ENCODE measurements around the gene LENG8.
"Not testable (repeated sequence)": the region's sequence is repeated elsewhere in the genome, so short reads cannot be mapped to it uniquely, and the experiment has no call there.

The LENG8 gene

DNA sequence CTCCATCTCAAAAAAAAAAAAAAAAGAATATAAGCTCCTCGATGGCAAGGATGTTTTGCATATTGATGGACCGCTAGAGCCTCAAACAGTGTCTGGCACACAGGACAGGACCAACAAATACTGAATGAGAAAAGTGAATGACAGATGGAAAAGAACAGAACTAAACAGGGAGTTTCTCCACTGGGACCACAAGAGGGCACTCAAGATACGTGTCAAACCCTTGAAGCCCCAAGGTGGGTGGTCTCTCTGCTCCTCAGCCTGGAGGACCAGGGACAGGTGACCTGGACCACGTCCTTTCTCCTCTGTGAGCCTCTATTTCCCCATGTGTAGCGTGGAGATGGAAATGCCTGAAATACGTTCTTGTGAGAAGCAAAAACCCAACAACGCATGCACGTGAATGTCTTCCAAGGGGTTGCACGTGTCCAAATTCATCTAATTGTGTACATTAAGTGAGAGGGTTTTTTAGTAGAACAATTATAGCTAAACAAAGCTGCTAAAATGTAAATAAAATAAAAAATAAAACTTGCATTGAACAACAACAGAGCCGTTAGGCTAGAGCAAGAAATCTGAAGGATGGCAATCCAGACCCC lies 29.8 kb downstream of the LENG8 start:
- peak; percentile 62 for DNase-seq (ENCODE audit: low read depth, low spot score)

DNA sequence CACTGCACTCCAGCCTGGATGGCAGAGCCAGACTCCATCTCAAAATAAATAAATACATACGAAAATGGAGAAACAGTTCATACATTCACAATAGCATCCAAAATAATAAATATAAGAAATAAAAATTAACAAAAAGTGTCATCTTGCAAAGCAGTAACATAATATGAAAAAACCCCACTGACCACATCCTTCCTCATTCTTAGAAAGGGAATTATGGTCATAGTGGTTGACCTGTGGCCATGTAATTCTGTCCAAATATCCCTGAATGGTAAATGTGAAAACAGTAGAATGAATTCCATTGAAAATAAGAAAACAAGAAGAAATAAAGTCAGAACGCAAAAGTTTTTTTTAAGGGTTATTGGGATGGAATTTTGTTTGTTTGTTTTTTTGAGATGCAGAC lies 31.1 kb downstream of the LENG8 start:
- no peak for DNase-seq (ENCODE audit: low read depth, low spot score)

DNA sequence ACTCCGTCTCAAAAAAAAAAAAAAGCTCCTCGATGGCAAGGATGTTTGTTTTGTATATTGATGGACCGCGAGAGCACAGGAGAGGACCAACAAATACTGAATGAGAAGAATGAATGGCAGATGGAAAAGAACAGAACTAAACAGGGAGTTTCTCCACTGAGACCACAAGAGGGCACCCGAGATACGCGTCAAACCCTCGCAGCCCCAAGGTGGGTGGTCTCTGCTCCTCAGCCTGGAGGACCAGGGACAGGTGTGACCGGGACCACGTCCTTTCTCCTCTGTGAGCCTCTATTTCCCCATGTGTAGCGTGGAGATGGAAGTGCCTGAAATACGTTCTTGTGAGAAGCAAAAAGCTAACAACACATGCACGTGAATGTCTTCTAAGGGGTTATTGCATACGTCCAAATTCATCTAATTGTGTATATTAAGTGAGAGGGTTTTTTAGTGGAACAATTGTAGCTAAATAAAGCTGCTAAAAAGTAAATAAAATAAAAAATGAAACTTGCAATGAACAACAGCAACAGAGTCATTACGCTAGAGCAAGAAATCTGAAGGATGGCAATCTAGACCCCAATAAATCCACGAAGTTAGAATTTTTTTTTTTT lies 32.4 kb downstream of the LENG8 start:
- peak; percentile 67 for DNase-seq (ENCODE audit: low read depth, low spot score)

DNA sequence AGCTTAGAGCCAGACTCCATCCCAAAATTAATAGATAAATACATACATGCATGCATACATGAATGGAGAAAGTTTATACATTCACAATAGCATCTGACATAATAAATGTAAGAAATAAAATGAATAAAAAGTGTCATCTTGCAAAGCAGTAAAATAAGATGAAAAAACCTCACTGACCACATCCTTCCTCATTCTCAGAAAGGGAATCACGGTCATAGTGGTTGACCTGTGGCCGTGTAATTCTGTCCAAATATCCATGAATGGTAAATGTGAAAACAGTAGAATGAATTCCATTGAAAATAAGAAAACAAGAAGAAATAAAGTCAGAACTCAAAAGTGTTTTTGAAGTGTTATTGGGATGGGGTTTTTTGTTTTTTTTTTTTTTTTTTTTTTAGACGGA lies 33.9 kb downstream of the LENG8 start:
- DNase-seq (ENCODE audit: low read depth, low spot score), result no peak

DNA sequence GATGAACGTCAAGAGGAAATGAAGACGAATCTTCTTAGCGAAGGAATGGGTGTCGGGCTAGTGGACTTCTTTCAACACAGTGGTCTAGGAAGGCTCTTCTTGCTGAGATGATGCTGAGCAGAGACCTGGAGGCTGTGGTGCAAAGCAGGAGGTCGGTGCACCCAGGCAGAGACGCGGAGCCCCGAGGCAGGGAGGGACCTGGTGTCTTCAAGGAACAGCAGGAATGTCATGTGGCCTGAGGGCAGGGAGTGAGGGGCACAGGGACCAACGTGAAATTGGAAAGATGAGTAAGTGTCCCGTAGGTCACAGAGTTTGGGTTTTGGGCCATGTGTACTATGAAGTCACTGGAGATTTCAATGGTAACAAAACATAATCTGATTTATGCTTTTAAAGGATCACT lies 35.5 kb downstream of the LENG8 start:
- DNase-seq (ENCODE audit: low read depth, low spot score), result no peak

DNA sequence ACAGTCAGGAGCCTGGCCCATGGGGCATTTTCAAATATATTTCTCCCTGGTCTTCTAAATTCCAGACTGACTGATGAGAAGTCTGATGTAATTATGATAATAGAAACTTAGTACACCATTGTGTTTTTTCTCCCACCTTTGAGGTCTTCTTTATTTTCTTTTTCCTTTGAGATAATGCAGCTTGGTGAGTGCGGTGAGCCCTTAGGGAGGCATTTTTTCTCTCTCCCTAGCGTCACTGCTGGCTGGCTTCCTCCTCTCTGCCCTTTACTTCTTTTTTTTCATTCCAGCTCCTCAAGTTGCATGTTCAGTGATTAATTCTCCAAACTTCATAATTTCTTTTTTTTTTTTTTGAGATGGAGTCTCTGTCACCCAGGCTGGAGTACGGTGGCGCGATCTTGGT lies 36.9 kb downstream of the LENG8 start:
- DNase-seq (ENCODE audit: low read depth, low spot score), result no peak

DNA sequence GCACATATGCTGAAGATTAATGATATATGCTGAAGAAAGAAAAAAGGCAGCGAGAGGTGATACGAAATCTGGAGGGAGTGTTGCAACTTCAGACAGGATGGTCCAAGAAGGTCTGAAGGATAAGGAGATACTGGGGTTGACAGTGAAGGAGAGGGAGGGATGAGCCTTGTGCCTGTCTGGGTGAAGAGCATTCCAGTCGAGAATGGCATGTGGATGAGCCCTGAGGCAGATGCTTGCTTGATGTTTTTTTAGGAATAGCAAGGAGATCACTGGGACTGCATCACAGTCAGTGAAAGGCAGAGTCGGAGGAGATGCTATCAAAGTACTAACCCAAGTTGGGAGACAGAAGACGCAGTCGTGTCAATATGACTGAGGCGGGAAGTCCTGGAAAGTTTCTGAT lies 40.3 kb downstream of the LENG8 start:
- DNase-seq (ENCODE audit: low read depth, low spot score), result no peak

DNA sequence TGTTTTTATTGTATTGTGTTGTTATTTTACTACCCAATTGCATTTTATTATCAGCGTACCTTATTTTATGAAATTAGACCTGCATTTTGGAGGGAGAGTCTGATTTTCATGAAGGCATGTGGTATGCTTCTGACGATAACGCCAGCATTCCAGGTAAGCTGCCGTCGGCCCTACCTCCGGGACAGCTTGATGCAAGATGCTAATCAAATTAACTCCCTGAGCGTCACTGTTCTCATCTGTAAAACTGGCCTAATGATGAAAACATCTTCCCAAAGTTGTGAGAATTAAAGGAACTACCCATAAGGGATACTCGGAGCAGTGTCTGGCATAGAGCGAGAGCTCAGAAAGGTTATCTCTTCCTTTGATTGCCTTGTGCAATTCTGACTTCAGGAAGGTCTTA lies 40.8 kb downstream of the LENG8 start:
- DNase-seq (ENCODE audit: low read depth, low spot score), result no peak

DNA sequence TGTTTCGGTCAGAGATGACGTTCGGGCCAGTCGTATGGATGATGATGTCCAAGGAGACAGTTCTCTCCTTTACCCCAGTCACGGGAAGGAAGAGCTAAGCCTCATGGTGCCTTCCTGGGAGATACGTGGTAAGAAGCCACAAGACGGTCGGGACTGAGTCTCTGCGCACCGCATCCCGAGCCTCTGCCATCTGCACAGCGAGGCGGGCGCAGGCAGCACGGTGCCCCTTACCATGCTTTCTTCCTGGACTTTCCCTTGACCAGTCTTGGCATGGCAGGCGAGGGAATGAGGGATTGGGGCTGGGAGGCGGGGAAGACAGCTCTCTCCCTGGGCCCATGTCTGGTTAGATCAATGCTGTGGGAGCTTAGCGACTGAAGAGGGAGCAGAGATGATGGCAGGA lies 43.6 kb downstream of the LENG8 start:
- DNase-seq (ENCODE audit: low read depth, low spot score), result no peak

DNA sequence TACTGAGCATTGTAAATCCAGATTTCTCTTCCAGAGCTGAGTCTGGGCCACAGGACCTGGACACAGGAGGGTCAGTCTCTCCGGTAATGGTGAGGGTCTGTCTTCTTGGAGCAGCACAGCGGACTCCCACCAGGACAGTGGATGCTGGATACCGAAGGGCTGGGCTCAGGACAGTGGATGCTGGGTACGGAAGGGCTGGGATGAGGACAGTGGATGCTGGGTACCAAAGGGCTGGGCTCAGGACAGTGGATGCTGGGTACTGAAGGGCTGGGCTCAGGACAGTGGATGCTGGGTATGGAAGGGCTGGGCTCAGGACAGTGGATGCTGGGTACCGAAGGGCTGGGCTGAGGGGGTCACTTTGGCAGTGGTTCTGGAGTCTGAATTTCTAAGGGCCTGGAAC lies 44.1 kb downstream of the LENG8 start:
- not testable (repeated sequence) for DNase-seq (ENCODE audit: low read depth, low spot score)

DNA sequence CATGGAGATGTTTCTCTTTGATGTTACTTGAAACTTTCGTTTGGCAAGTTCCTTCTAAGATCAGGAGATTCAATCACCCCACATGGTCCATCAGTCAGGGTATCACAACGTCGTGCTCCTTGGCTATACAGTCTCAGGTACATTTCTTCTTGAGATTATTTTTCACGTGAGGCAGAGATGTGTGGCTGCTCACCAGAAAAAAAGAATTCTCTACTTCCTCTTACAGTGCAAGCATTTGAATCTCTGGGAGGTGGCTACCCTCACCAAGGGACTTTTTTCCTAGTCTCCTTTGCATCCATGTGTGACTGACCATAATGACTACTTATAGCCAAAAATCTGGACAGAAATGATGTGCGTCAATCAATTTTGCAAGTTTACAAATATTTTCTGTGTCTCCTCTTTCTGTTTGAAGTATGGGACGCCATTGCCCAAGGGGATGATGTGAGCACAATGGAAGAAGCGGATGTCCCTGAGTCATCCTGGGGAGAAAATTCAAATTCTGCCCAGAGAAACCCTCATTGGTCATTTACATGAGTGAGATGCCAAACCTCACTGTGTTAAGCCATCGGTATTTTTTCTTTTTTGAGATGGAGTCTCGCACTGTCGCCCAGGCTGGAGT lies 45.1 kb downstream of the LENG8 start:
- DNase-seq (ENCODE audit: low read depth, low spot score), result no peak

DNA sequence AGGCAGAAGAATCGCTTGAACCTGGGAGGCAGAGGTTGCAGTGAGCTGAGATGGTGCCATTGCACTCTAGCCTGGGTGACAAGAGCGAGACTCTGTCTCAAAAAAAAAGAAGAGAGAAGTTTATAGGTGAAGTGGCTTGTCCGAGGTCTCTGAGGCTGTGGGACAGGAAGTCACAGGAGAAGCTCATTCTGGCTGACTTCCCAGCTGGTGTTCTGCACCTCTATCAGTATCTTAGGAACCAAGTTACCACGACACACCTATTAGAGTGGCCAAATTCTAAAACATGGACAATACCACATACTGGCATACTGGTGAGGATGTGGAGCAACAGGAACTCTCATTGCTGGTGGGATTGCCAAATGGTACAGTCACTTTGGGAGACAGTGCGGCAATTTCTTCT lies 46.3 kb downstream of the LENG8 start:
- not testable (repeated sequence) for DNase-seq (ENCODE audit: low read depth, low spot score)

DNA sequence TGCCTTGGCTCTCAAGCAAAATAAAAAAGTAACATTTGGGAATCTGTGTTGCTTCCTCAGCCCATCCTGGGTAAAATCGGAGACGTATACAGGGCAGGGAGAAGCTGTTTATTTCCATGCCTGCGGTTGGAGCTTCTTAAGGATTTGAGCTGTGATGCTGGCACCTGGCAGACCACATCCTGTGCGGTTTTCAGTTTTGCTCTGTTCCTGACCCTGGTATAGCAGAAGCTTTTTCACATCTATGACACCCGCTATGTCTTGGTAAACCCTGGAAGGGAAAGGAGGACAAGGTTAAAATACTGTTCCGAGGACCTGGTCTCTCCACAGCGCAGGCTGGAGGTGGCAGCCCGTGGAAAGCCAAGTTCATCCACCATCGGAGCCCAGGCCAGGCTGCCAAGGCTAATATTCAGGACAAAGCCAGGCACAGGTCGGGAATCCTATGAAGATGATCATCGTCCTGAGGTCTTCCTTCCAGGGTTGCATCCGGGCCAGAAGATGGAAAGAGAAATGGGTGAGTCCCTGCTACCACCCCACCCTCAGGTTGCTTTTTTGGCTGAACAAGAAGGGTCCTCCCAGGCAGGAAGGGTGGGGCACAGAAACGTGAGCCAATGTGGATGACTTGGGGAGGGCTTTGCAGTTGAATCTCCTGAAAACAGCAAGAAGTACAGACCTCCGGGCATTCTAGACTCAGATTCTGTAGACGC lies 48.9 kb downstream of the LENG8 start:
- not testable (repeated sequence) for DNase-seq (ENCODE audit: low read depth, low spot score)

DNA sequence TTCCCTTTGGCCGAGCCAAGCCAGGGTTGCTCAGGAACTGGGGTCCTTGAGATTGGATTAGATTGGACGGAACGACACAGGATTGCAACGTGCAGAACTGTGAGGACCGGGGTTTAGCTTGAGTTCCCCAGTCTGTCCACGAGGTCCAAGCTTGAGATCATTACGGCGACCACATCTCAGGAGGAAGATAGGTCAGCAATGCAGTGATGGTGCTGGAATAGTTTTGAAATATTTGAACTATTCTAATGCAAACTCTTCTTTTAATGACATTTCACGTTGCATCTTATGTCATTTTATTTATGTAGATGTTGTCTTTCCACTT lies 49.4 kb downstream of the LENG8 start:
- DNase-seq (ENCODE audit: low read depth, low spot score), result not testable (repeated sequence)

DNA sequence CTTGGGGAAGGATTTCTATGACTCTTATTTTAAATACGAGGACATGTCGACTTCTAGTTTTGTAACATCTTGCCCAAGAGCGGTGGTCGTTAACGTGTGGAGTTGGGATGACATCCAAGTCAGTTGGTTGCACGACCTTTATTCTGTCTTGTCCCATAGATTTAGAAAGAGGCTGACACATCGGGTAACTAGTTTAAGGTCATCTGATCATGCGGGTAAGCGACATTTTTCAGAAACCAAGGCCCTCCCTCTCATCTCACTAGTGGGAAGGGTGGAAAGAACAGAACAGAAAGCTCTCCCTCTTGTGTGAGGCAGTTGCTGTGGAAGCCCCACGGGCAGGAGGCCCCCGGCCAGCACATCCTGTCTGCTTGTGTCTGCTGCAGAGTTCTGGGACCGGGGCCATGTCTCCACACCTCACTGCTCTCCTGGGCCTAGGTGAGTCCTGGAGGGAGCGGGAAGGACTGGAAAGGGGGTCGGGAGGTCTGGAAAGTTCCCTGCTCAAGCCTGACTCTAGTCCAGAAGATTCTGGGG lies 53.6 kb downstream of the LENG8 start, which contains the start of gene LAIR2:
Gene LAIR2, plus strand, starts transcription at position 314 of the 531 bp plus-strand sequence. Its CDS starts 88 bp downstream, at position 402.
- DNase-seq (ENCODE audit: low read depth, low spot score), result no peak

DNA sequence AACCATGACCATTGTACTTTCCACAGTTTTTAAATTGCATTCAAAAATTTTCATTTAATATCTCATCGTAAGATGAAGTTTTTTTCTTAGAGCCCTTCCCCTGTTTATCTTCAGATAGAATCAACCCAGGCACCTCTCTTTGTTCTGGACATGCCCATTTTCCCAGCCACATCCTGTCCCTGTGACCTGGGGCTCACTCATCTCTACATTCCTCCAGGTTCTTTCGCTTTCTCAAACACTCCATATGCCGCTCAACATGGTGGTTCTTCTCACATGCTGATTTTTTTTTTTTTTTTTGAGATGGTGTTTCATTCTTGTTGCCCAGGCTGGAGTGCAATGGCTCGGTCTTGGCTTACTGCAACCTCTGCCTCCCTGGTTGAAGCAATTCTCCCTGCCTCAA lies 56.5 kb downstream of the LENG8 start:
- DNase-seq (ENCODE audit: low read depth, low spot score), result not testable (repeated sequence)

DNA sequence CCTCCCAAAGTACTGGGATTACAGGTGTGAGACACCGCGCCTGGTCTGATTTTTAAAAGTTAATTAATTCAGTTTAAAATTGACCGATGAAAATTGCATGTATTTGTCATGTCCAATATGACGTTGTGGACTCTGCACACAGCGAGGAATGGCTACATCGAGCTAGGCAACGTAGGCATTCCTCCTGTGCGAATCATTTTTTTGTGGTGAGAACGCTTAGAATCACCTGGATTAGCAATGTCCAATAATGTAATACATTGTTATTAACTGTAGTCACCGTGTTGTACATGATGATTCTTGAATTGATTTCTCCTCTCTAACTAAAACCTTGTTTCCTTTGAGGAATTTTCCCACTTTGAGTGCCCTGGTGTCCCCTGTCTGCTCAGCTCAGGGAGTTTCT lies 57.1 kb downstream of the LENG8 start:
- no peak for DNase-seq (ENCODE audit: low read depth, low spot score)

DNA sequence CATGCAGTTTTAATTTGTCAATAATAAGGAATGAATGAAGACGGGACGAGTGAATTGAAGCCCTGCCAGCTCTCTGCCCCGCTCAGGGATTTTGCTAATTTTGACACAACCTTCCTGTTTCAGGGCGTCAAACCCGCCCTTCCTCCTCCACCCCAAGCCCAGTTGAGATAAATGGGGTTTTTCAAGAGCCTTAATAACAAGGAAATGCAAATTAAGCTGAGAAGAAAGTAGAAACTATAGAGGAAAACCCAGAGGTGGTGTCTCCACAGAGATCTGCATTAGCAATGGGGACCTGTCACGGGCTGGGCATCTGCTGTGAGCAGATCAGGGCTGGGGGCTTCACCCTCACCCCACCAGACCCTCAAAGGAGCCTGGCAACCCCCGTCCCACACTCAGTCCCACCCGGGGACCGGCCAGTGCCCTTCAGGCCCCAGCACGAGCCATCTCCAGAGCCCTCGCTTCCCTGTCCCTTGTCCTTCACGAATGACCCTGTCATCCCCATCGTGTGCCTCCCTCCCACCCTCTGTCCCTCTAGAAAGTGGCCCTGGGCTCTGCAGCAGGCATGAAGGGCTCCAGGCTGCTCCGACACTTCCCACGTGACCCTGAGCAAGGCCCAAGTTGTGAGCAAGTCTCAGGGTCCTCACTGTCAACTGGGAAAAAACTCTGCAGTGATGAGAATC lies 58.2 kb downstream of the LENG8 start:
- not testable (repeated sequence) for DNase-seq (ENCODE audit: low read depth, low spot score)

DNA sequence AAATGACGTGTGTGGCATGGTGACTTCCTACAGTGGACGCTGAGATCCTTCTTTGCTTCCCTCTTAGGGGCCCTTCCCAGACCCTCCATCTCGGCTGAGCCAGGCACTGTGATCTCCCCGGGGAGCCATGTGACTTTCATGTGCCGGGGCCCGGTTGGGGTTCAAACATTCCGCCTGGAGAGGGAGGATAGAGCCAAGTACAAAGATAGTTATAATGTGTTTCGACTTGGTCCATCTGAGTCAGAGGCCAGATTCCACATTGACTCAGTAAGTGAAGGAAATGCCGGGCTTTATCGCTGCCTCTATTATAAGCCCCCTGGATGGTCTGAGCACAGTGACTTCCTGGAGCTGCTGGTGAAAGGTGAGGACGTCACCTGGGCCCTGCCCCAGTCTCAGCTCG lies 58.8 kb downstream of the LENG8 start:
- DNase-seq (ENCODE audit: low read depth, low spot score), result no peak

DNA sequence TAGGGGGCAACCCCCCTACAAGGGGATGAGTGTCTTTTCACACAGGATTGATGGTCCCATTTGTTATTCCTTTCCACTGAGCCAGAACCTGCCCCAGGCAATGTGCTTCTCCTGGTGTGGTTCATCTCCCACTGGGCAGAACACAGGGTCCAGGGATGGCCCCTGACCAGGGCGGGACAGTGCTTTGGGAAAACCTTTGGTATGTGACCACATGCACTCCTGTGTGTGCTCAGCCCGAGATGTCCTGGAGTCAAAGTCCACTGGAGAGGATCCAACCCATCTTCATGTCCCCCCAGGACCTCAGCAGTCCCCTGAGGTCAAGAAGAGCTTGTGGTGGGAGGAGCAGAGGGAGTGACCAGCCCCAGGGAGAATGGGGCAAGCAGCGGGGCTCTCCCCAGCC lies 59.5 kb downstream of the LENG8 start:
- not testable (repeated sequence) for DNase-seq (ENCODE audit: low read depth, low spot score)

DNA sequence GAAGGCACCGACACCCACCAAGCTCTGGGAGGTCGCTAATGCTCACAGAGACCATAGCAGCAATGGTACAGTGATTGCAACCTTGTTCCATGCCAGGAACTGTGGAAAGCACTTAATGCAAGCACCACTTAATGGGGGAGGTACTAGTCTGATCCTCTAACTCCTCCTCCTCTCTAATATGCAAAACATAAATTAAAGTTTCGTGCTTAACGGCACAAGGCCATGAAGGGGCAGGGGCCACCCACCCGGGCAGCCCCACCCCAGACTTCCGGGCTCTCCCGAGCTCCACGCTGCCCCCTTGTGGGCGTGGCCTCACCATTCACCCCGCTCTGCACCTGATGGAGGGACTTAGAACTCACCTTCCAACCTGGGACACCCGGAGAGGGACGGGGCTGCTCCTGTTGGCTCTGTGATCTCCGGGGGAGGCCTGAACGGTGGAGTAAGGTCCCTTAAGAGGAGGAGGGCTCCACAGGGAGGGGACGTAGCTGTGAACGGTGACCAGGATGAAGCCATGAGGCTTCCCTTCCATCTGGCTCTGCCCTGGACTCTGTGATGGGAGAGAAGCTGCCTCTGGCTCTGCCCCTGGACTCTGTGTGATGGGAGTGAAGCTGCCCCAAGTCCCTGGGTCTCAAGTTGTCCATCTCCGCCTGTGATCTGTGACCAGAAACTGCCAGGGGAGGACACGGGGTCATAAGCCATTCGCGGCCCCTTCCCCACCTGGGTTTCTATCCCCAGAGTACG lies 60.4 kb downstream of the LENG8 start:
- DNase-seq (ENCODE audit: low read depth, low spot score), result not testable (repeated sequence)

Measured in astrocyte of the hippocampus (primary cell).